Parathyroid adenoma (tissue), 2 donors: ENCODE data around the gene TOR1AIP1.
"Not testable (repeated sequence)": the region's sequence is repeated elsewhere in the genome, so short reads cannot be mapped to it uniquely, and the experiment has no call there.

Source experiments
- H2AFZ ChIP-seq: fragments of 300-600 bp; sonication (generic); one replicate; pipeline ENCODE4 v1.7.0; 2017; ENCODE audit warnings: antibody characterized with exemption, mild to moderate bottlenecking
- H3K27ac ChIP-seq: fragments of 300-600 bp; sonication (generic); one replicate; pipeline ENCODE4 v1.7.0; 2017
- H3K27me3 ChIP-seq: fragments of 300-600 bp; sonication (generic); one replicate; pipeline ENCODE4 v1.7.0; 2017; ENCODE audit warnings: low read length; ENCODE audit not compliant: control insufficient read depth, insufficient read depth
- H3K36me3 ChIP-seq: fragments of 300-600 bp; sonication (generic); one replicate; pipeline ENCODE4 v1.7.0; 2017; ENCODE audit warnings: low read length; ENCODE audit not compliant: control insufficient read depth, insufficient read depth
- H3K4me1 ChIP-seq: fragments of 300-600 bp; sonication (generic); one replicate; pipeline ENCODE4 v1.7.0; 2017; ENCODE audit warnings: control low read depth
- H3K4me2 ChIP-seq: fragments of 300-600 bp; sonication (generic); one replicate; pipeline ENCODE4 v1.7.0; 2017; ENCODE audit warnings: low read length
- H3K4me3 ChIP-seq: fragments of 300-600 bp; sonication (generic); one replicate; pipeline ENCODE4 v1.7.0; 2017; ENCODE audit warnings: low read depth, low read length
- H3K79me2 ChIP-seq: fragments of 300-600 bp; sonication (generic); one replicate; pipeline ENCODE4 v1.7.0; 2017; ENCODE audit warnings: control low read depth
- H3K9ac ChIP-seq: fragments of 300-600 bp; sonication (generic); one replicate; pipeline ENCODE4 v1.7.0; 2017; ENCODE audit warnings: mild to moderate bottlenecking
- H3K9me3 ChIP-seq: fragments of 300-600 bp; sonication (generic); one replicate; pipeline ENCODE4 v1.7.0; 2017; ENCODE audit warnings: low read length; ENCODE audit not compliant: control insufficient read depth
- CTCF ChIP-seq: fragments of 300-600 bp; sonication (generic); IDR thresholded peaks from one replicate; pipeline ENCODE4 v1.7.0; 2017; ENCODE audit warnings: antibody characterized with exemption, mild to moderate bottlenecking
- donor health status: primary hyperparathyroidism.

The TOR1AIP1 gene

GRCh38 chr1:179955287-179955680, 73.2 kb downstream of the TOR1AIP1 start:
- Histone ChIP-seq H3K36me3 (no peaks in the 10 kb centered on the region), H3K4me2 (peak overlapping the region; percentile 66), H3K79me2 (peaks cover 6% of the 10 kb centered on the region), H3K9ac (peak overlapping the region; percentile 81), H3K4me3 (peak overlapping the region; percentile 98), H3K4me1 (peaks cover 6% of the 10 kb centered on the region), H3K9me3 (no peaks in the 10 kb centered on the region), H3K27me3 (no peaks in the 10 kb centered on the region), H2AFZ (peak overlapping the region; percentile 96), H3K27ac (peak overlapping the region; percentile 90)
- no peak for TF ChIP-seq CTCF

GRCh38 chr1:179955731-179956130, 73.6 kb downstream of the TOR1AIP1 start:
- H3K79me2 ChIP-seq: peaks cover 6% of the 10 kb centered on the region
- H3K9ac ChIP-seq: no peak overlapping the region
- H3K4me3 ChIP-seq: peak overlapping the region; percentile 98
- no peak for TF ChIP-seq CTCF
- no peak overlapping the region for H2AFZ ChIP-seq
- no peaks in the 10 kb centered on the region for H3K9me3 ChIP-seq
- H3K27me3 ChIP-seq: no peaks in the 10 kb centered on the region
- peaks cover 6% of the 10 kb centered on the region for H3K4me1 ChIP-seq
- peak overlapping the region; percentile 66 for H3K4me2 ChIP-seq
- H3K27ac ChIP-seq: no peak overlapping the region
- no peaks in the 10 kb centered on the region for H3K36me3 ChIP-seq

GRCh38 chr1:179958359-179958758, 76.3 kb downstream of the TOR1AIP1 start:
- no peak for TF ChIP-seq CTCF
- no peak overlapping the region for H3K9ac ChIP-seq

GRCh38 chr1:179962168-179962567, 80.1 kb downstream of the TOR1AIP1 start:
- not testable (repeated sequence) for H3K27ac ChIP-seq, H3K27me3 ChIP-seq, H3K36me3 ChIP-seq, H3K4me1 ChIP-seq, H3K4me2 ChIP-seq, H3K9me3 ChIP-seq, H3K4me3 ChIP-seq, H2AFZ ChIP-seq, H3K9ac ChIP-seq
- peaks cover 11% of the 10 kb centered on the region for H3K79me2 ChIP-seq

More at GRCh38 chr1:179958359-179958758, 76.3 kb downstream of the TOR1AIP1 start:
- peaks cover 14% of the 10 kb centered on the region for H3K79me2 ChIP-seq
- H3K4me2 ChIP-seq: no peak overlapping the region
- no peak overlapping the region for H2AFZ ChIP-seq
- H3K4me3 ChIP-seq: no peak overlapping the region
- H3K9me3 ChIP-seq: no peaks in the 10 kb centered on the region
- H3K4me1 ChIP-seq: peaks cover 6% of the 10 kb centered on the region
- H3K27ac ChIP-seq: no peak overlapping the region
- no peaks in the 10 kb centered on the region for H3K36me3 ChIP-seq
- no peaks in the 10 kb centered on the region for H3K27me3 ChIP-seq

GRCh38 chr1:179966551-179966950, 84.5 kb downstream of the TOR1AIP1 start:
- H3K79me2 ChIP-seq: peaks cover 13% of the 10 kb centered on the region
- no peak overlapping the region for H3K4me3 ChIP-seq
- H3K4me2 ChIP-seq: peak overlapping the region; percentile 3
- H2AFZ ChIP-seq: no peak overlapping the region
- H3K27me3 ChIP-seq: no peaks in the 10 kb centered on the region
- TF ChIP-seq CTCF: no peak
- H3K9ac ChIP-seq: no peak overlapping the region
- H3K36me3 ChIP-seq: no peaks in the 10 kb centered on the region
- peaks cover 9% of the 10 kb centered on the region for H3K4me1 ChIP-seq
- no peak overlapping the region for H3K27ac ChIP-seq
- no peaks in the 10 kb centered on the region for H3K9me3 ChIP-seq
